IPS-18c (cell line): ENCODE results near the gene RABEP2.
A peak's percentile ranks its signal among the peaks of the same experiment; 100 is the strongest.
"Not testable (repeated sequence)": the region's sequence is repeated elsewhere in the genome, so short reads cannot be mapped to it uniquely, and the experiment has no call there.

ENCODE experiments used
- H3K4me3 ChIP-seq: 2 replicates; pipeline ENCODE4 v1.7.0; 2013; ENCODE audit warnings: low read depth, mild to moderate bottlenecking, low read length, moderate library complexity; ENCODE audit not compliant: insufficient read depth
- H3K9me3 ChIP-seq: one replicate; pipeline ENCODE4 v1.6.1; 2013; ENCODE audit warnings: mild to moderate bottlenecking, low read length, moderate library complexity; ENCODE audit not compliant: control insufficient read depth, insufficient read depth

Gene RABEP2

DNA sequence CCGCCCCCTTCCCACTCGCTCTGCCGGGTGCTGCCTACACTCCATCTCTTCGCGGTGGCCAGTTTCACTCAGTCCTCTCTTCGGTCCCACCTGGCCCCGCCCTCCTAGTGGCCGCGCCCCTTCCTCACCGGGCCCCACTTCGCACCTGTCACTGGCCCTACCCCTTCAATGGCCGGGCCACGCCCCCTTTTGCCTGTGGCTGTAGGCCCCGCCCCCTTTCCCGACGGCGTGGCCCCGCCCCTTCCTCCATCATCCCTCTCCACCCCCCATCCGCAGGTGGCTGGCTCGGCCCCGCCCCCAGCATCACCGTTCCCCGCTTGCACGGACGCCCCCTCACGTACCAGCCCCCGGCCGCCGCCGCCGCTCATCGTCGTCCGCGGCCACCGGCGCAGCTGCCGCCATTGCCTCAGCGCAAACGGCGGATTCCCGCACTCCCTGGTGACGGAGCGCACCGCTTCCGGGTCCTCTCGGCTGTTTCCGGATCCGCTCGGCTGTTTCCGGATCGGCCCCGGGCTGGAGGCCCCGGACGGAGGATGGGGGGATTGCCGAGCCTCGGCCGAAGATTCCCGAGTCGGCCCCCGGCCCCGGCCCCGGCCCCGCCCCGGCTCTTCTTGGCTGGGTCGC is at the start of gene RABEP2:
RABEP2 (minus strand) TSS at position 477 of the 624 bp plus-strand sequence; CDS start at position 402, 75 bp downstream.
- Histone ChIP-seq H3K9me3 (no peaks in the 10 kb centered on the region), H3K4me3 (peak within 1 kb of the TSS; percentile 90)

DNA sequence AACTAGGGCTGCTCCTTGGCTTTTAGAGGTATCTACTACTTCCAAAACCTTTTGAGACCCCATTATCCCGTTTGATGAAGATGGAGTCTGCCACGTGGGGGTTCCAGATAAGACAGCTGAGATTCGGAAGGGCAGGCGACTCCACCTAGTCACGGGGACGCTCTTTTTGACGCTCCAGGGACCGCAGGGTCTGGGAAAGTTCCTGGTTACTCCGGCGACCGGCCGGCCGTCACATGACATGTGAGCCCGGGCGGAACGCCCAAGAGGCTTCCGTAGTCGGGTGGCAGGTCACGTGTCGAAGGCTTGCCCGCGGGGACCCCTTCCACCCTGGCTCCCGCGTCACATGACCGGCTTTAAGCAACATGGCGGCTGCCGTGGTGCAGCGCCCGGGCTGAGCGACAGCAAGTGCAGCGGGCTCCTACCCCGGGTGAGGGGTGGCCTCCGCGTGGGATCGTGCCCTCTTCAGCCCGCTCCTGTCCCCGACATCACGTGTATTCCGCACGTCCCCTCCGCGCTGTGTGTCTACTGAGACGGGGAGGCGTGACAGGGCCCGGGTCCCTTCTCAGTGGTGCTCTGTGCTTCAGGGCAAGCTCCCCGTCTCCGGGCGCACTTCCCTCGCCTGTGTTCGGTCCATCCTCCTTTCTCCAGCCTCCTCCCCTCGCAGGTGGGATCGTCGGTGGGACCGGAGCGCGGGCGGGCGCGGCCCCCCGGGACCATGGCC is 49.6 kb upstream of the RABEP2 start, which contains the start of gene SPNS1:
SPNS1 (plus strand) TSS at position 342 of the 721 bp plus-strand sequence; CDS start at position 716, 374 bp downstream.
- H3K9me3 ChIP-seq = no peaks in the 10 kb centered on the region
- peak within 1 kb of the TSS; percentile 99 for H3K4me3 ChIP-seq

DNA sequence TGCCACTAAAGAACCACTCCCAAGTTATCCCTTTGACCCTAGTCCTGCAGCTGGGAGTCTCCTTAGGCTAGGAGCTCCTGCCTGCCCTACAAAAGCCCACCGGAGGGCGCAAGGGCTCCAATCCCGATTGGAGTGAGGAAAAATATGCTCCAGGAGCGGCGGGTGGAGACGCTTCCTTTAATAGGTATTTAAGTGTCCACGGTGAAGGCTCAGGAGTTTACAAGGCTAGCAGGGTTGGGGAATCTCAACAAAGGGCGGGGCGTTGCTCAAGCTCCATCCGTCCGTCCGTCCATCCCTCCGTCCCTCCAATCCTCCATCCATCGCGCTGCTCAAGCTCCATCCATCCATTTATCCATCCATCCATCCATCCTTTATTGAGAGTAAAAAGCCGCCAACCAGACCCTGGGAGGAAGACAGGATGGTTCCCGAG is 49.0 kb upstream of the RABEP2 start:
- Histone ChIP-seq H3K9me3 (no peaks in the 10 kb centered on the region), H3K4me3 (peak overlapping the region; percentile 99)

GRCh38 chr16:28969696-28970095 is 44.7 kb upstream of the RABEP2 start:
- not testable (repeated sequence) for H3K9me3 ChIP-seq, H3K4me3 ChIP-seq

DNA sequence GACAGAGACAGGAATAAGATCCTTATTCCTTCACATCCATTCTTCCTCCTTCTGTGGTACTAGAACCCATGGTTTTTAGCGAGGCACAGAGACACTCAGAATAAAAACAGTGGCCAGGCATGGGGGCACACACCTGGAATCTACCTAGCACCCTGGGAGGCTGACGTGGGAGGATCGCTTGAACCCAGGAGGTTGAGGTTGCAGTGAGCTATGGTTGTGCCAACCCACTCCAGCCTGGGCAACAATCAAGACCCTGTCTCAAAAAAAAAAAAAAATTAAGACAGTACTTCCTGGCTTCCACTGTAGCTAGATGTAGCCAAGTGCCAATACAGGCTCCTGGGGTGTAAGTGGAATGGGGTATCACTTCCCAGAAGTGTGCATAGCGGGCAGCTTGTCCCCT is 42.1 kb upstream of the RABEP2 start:
- Histone ChIP-seq H3K4me3 (no peak overlapping the region), H3K9me3 (peaks cover 2% of the 10 kb centered on the region)

GRCh38 chr16:28964496-28964895 is 39.5 kb upstream of the RABEP2 start:
- Histone ChIP-seq H3K4me3 (no peak overlapping the region), H3K9me3 (peaks cover 2% of the 10 kb centered on the region)

- H3K4me3 ChIP-seq = no peak overlapping the region
- H3K9me3 ChIP-seq = peaks cover 2% of the 10 kb centered on the region
These were observed 39.0 kb upstream of the RABEP2 start for GRCh38 chr16:28964072-28964471.

GRCh38 chr16:28958836-28959235 is 33.8 kb upstream of the RABEP2 start:
- H3K4me3 ChIP-seq = no peak overlapping the region
- H3K9me3 ChIP-seq = no peaks in the 10 kb centered on the region

- no peak overlapping the region for H3K4me3 ChIP-seq
- no peaks in the 10 kb centered on the region for H3K9me3 ChIP-seq
These were observed 33.2 kb upstream of the RABEP2 start for GRCh38 chr16:28958216-28958615.

DNA sequence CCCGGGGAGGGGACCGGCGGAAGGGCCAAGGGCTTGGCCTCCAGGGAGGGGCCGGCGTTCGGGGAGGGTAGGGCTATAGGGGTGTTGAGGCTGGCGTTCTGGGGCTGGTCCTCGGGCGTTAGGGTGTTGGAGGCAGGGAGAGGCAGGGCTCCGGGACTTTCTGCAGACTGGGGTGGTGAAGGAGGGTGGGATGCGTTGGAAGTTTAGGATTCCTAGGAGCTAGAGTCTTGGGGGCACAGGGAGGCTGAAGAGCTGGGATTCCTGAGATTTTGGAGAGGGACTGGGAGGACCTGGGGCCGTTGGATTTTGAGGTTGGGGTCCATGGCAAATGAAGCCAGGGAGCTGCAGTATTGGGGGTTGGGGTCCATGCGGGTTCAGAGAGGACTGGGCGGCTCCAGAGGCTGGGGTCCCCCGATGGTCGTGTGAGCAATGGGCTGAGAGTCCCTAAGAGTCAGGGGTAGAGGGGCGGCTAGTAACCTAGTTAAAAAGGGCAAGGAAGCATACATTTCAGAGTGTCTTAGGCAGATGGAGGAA is 26.4 kb upstream of the RABEP2 start:
- peak overlapping the region; percentile 91 for H3K4me3 ChIP-seq

DNA sequence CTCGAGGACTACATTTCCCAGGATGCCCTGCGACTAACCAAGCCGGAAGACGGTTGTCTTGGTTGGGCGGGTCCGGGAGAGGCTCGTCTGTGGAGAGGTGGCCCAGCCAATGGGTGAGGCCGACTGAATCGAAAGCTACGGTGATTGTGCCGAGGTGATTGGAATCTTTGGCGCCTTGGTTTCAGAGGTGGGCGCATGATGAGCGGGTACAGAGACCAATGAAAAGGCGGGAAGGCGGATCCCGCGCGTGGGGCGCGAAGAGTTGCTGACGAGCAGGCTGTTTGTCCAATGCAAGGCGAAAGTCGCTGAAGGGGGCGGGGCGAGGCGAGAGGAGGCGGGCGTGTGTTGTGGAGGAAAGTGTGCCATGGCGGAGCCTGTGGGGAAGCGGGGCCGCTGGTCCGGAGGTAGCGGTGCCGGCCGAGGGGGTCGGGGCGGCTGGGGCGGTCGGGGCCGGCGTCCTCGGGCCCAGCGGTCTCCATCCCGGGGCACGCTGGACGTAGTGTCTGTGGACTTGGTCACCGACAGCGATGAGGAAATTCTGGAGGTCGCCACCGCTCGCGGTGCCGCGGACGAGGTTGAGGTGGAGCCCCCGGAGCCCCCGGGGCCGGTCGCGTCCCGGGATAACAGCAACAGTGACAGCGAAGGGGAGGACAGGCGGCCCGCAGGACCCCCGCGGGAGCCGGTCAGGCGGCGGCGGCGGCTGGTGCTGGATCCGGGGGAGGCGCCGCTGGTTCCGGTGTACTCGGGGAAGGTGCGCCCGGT is 25.8 kb upstream of the RABEP2 start, which contains the start of gene NFATC2IP:
NFATC2IP (plus strand) TSS at position 290 of the 762 bp plus-strand sequence; CDS start at position 365, 75 bp downstream.
- peak within 1 kb of the TSS; percentile 91 for H3K4me3 ChIP-seq
- no peaks in the 10 kb centered on the region for H3K9me3 ChIP-seq

More for the DNA sequence above, 26.4 kb upstream of the RABEP2 start:
- no peaks in the 10 kb centered on the region for H3K9me3 ChIP-seq

- Histone ChIP-seq H3K9me3 (no peaks in the 10 kb centered on the region), H3K4me3 (no peak overlapping the region)
These were observed 21.6 kb upstream of the RABEP2 start for GRCh38 chr16:28946681-28947080.

DNA sequence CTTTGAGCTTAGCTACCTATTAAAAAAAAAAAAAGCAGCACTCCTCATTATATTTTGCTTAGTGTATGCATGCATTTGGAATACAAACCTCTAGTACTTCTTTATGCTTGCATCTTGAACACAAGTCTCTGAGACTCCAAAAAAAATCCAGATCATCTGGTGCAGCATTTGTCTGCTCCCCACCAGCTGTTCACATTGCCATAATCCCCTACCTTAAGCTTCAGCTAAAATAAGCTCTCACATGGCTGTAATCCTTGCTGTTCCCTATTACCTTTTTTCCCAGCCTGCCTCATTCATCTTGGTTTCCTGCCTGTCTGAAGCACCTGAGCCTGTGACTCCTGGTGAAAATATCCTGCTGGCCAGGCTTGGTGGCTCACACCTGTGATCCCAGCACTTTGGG is 18.2 kb upstream of the RABEP2 start:
- H3K9me3 ChIP-seq = no peaks in the 10 kb centered on the region

GRCh38 chr16:28939825-28940224 is 14.8 kb upstream of the RABEP2 start:
- not testable (repeated sequence) for H3K4me3 ChIP-seq, H3K9me3 ChIP-seq

More for the DNA sequence above, 18.2 kb upstream of the RABEP2 start:
- H3K4me3 ChIP-seq = no peak overlapping the region

DNA sequence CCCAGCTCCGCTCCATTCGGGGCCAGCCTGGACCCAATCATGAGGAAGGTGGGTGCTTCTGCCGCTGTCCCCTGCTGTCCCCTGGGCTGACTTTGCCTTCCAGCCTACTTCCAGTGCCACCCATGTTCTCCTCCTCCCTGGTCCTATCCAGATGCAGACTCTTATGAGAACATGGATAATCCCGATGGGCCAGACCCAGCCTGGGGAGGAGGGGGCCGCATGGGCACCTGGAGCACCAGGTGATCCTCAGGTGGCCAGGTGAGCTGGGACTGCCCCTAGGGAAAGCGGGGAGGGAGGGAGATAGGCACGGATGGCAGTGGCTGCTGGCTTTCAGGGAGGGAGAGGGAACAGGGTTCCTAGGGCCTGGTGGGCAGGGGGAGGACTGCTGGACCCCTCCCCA is 13.7 kb upstream of the RABEP2 start:
- no peaks in the 10 kb centered on the region for H3K9me3 ChIP-seq
- no peak overlapping the region for H3K4me3 ChIP-seq

DNA sequence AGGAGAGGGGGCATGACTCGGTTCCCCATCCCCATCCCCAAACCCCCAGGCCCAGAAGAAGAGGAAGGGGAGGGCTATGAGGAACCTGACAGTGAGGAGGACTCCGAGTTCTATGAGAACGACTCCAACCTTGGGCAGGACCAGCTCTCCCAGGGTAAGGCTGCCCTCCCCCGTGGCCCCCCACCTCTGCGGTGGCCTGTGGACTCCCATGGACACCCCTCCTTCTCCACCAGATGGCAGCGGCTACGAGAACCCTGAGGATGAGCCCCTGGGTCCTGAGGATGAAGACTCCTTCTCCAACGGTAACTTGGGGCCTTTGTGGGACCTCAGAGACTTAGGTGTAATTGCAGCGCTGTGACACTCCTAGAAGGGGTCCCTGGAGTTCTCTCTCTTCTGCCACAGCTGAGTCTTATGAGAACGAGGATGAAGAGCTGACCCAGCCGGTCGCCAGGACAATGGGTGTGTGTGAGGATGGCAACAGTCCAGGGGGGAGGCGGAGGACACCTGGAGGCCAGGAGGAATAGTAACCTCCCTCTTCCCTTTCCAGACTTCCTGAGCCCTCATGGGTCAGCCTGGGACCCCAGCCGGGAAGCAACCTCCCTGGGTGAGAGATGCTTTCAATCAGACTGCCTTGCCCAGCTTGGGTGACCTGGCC is 12.3 kb upstream of the RABEP2 start:
- H3K9me3 ChIP-seq = no peaks in the 10 kb centered on the region
- no peak overlapping the region for H3K4me3 ChIP-seq

- Histone ChIP-seq H3K9me3 (no peaks in the 10 kb centered on the region), H3K4me3 (no peak overlapping the region)
These were observed 11.7 kb upstream of the RABEP2 start for GRCh38 chr16:28936784-28937155.
